Glomerular visceral epithelial cell (primary cell): ENCODE measurements around the gene FAH.
"Not testable (repeated sequence)": the region's sequence is repeated elsewhere in the genome, so short reads cannot be mapped to it uniquely, and the experiment has no call there.

Source experiments
- DNase-seq: peaks from one replicate; pipeline ENCODE4 v3.0.0-alpha.2; 2016; ENCODE audit errors: extremely low spot score

Gene FAH

GRCh38 chr15:80152896-80153876, at the start of gene FAH:
Gene FAH, plus strand, starts transcription at chr15:80152999. Its CDS starts 56 bp downstream, at chr15:80153055.
- DNase-seq, result no peak

- DNase-seq, result no peak
These were observed 47.6 kb upstream of the FAH start for GRCh38 chr15:80105193-80105592.

- DNase-seq, result peak; percentile 9
These were observed 47.2 kb upstream of the FAH start for GRCh38 chr15:80105595-80105994.

GRCh38 chr15:80106051-80106450, 46.7 kb upstream of the FAH start:
- DNase-seq, result no peak

GRCh38 chr15:80107204-80107603, 45.6 kb upstream of the FAH start:
- no peak for DNase-seq

GRCh38 chr15:80107774-80108173, 45.0 kb upstream of the FAH start:
- no peak for DNase-seq

- no peak for DNase-seq
These were observed 43.4 kb upstream of the FAH start for GRCh38 chr15:80109388-80109787.

GRCh38 chr15:80110920-80111319, 41.9 kb upstream of the FAH start:
- no peak for DNase-seq

- DNase-seq, result no peak
These were observed 38.7 kb upstream of the FAH start for GRCh38 chr15:80114114-80114513.

- DNase-seq, result no peak
These were observed 37.8 kb upstream of the FAH start for GRCh38 chr15:80115021-80115420.

GRCh38 chr15:80118956-80119355, 33.8 kb upstream of the FAH start:
- no peak for DNase-seq

GRCh38 chr15:80120636-80121035, 32.2 kb upstream of the FAH start:
- no peak for DNase-seq

GRCh38 chr15:80121546-80121945, 31.3 kb upstream of the FAH start:
- peak; percentile 38 for DNase-seq

GRCh38 chr15:80123034-80123433, 29.8 kb upstream of the FAH start:
- DNase-seq, result no peak

GRCh38 chr15:80127253-80127652, 25.5 kb upstream of the FAH start:
- not testable (repeated sequence) for DNase-seq

- DNase-seq, result no peak
These were observed 24.9 kb upstream of the FAH start for GRCh38 chr15:80127911-80128310.

GRCh38 chr15:80132382-80132781, 20.4 kb upstream of the FAH start:
- no peak for DNase-seq

- no peak for DNase-seq
These were observed 15.9 kb upstream of the FAH start for GRCh38 chr15:80136854-80137253.

GRCh38 chr15:80138961-80139360, 13.8 kb upstream of the FAH start:
- no peak for DNase-seq

GRCh38 chr15:80140909-80141308, 11.9 kb upstream of the FAH start:
- DNase-seq, result no peak

GRCh38 chr15:80141916-80142598, 10.7 kb upstream of the FAH start:
- no peak for DNase-seq

GRCh38 chr15:80142646-80143045, 10.2 kb upstream of the FAH start:
- no peak for DNase-seq

GRCh38 chr15:80151148-80151547, 1.7 kb upstream of the FAH start:
- DNase-seq, result no peak
